Heart right ventricle (tissue), 16 donors: ENCODE results near the gene GPR15LG. TPM values are rescaled to one million over a fixed set of nuclear protein-coding genes. Genes with fewer than 3 reads are reported as not detected.

Experiments
- ATAC-seq, 8 donors: fragments of 200-7000 bp; cut with Tn5 transposase; one replicate each; pipeline ENCODE4 v1.9.1; 2020; ENCODE audit warnings: mild to moderate bottlenecking in 8 of 8, moderate library complexity in 8 of 8, moderate number of reproducible peaks in 1 of 8
- DNase-seq, 2 donors: peaks; one replicate each; pipeline ENCODE4 v3.0.0-alpha.2; 2020
- H3K27ac ChIP-seq, 10 donors: fragments of 200-600 bp; sonication (generic) in 2 of 10; one replicate each; pipeline versions ENCODE4 v1.5.0 to v1.8.0; 2020 to 2022; ENCODE audit warnings: mild to moderate bottlenecking in 3 of 10
- H3K27me3 ChIP-seq, 7 donors: fragments of 200-600 bp; one replicate each; pipeline ENCODE4 v1.8.0; 2021 to 2022; ENCODE audit warnings: mild to moderate bottlenecking in 2 of 7
- H3K36me3 ChIP-seq, 9 donors: fragments of 200-600 bp; sonication (generic) in 1 of 9; one replicate each; pipeline versions ENCODE4 v1.5.0 to v1.8.0; 2020 to 2022; ENCODE audit warnings: mild to moderate bottlenecking in 2 of 9
- H3K4me1 ChIP-seq, 9 donors: fragments of 200-600 bp; sonication (generic) in 1 of 9; one replicate each; pipeline versions ENCODE4 v1.5.0 to v1.8.0; 2020 to 2022; ENCODE audit warnings: mild to moderate bottlenecking in 4 of 9
- H3K4me3 ChIP-seq, 10 donors: fragments of 200-600 bp; sonication (generic) in 2 of 10; one replicate each; pipeline versions ENCODE4 v1.5.0 to v1.8.0; 2020 to 2022; ENCODE audit warnings: mild to moderate bottlenecking in 7 of 10, moderate library complexity in 2 of 10
- H3K9me3 ChIP-seq, 11 donors: fragments of 200-600 bp in 10 of 11; sonication (generic) in 2 of 11; one replicate each; pipeline versions ENCODE4 v1.5.0 to v1.8.0; 2013 to 2022; ENCODE audit warnings: mild to moderate bottlenecking in 2 of 11, control low read depth in 1 of 11, moderate library complexity in 1 of 11
- CTCF ChIP-seq, 9 donors: fragments of 200-600 bp; sonication (generic) in 2 of 9; IDR thresholded peaks; one replicate each; pipeline versions ENCODE4 v1.5.0 to v1.8.0; 2021 to 2022; ENCODE audit warnings: antibody characterized with exemption in 9 of 9, mild to moderate bottlenecking in 5 of 9, moderate library complexity in 1 of 9
- WGBS, 2 donors: extraction: QIAGEN DNeasy Blood & Tissue Kit; methylation state at CpG; one replicate each; pipeline ENCODE4 v1.1.7; 2013; ENCODE audit warnings: inconsistent platforms in 1 of 2; 5-methylcytosine and 5-hydroxymethylcytosine counted together
- intact Hi-C, 10 donors: fragments of 100-400 bp; cut with DNase I; formaldehyde crosslinking; loops; one replicate each; pipeline versions ENCODE4 v1.11.1 to v1.14.2; 2022
- polyA plus RNA-seq, 2 donors: library from polyadenylated mRNA; stranded (reverse); fragments of 200-250 nt; gene quantifications; one replicate each; pipeline ENCODE4 v1.2.3, GENCODE V29; 2013
- total RNA-seq, 10 donors: library from RNA; stranded (reverse); fragmentation: NEBNext Ultra II Directional in 3 of 10; extraction: Animal tissue kit (Norgen Biotek cat#: 25700) in 3 of 10; gene quantifications; one replicate each; pipeline versions ENCODE4 v1.2.1 to v1.2.4, GENCODE V29; 2021 to 2023
- donor health status: Arrhythmogenic right ventricular cardiomyopathy.
- donor health status: ischemic (EF 13 %, LVEDD 7.1; RV severe dilation, severe dysfunction).
- donor health status: healthy with polysubstance abuse.
- donor health status: DM: no; HTN: yes; CAD: no.
- donor health status: DM: no; HTN: no; CAD: no.
- donor health status: ischemic (EF 25% LVEDD 6.9; RV normal size, moderate dysfunction).
- donor health status: ischemic (EF 25% LVEDD 5.7; RV mildly dilated, moderate dysfunction).
- donor health status: healthy.
- donor health status: DM: yes; HTN: yes; CAD: no.
- donor health status: Ischemic cardiomyopathy.
- donor health status: ischemic (EF 35%, LVEDD 5.7; RV mildly dilated, moderate dysfunction).
- donor health status: nonischemic (EF 11% LVEDD 7.7; RV severe dilation, severe dysfunction).
- donor health status: DM: yes; HTN: yes; CAD: no.
- donor health status: PGD.
- donor health status: ischemic (EF 29% LVEDD 5.4; RV normal size, mild dysfunction).
- donor health status: nonischemic (EF 23%, LVEDD 6.1; RV moderate dilation, normal function).

Gene GPR15LG
- total and polyA plus RNA-seq, 12 donors: not detected

- H3K4me3 ChIP-seq: no peak overlapping the region
- peaks cover 0 to 11% (median 0%) of the 10 kb centered on the region in 9 donors for H3K4me1 ChIP-seq
- no peak overlapping the region for H3K27ac ChIP-seq
- intact Hi-C loops: loop anchor here in 3 of 10 donors (5.0 to 10.0 kb wide), 3 partner anchors 44 to 56 kb away; no protein-coding TSS in a partner anchor
- DNase-seq: no peak
- ATAC-seq: no peak
- H3K36me3 ChIP-seq: no peaks in the 10 kb centered on the region
- TF ChIP-seq CTCF (IDR thresholded peaks at IDR 0.05): no peak
- WGBS, 2 donors: 46 to 56% methylated on average over 6 of the region's 6 CpGs
- H3K27me3 ChIP-seq: peaks cover 0 to 13% (median 1%) of the 10 kb centered on the region in 7 donors
- no peaks in the 10 kb centered on the region for H3K9me3 ChIP-seq
Observed at GRCh38 chr10:84201244-84201606, 27.6 kb downstream of the GPR15LG start.

- intact Hi-C loops: loop anchor here in 3 of 10 donors (5.0 to 10.0 kb wide), 3 partner anchors 44 to 57 kb away; no protein-coding TSS in a partner anchor
- DNase-seq (no peak), ATAC-seq (no peak)
- TF ChIP-seq CTCF (IDR thresholded peaks at IDR 0.05): no peak
- WGBS, 2 donors: 90 to 93% methylated on average over 11 of the region's 11 CpGs
- no peaks in the 10 kb centered on the region for H3K36me3 ChIP-seq
- H3K27ac ChIP-seq: no peak overlapping the region
- H3K4me3 ChIP-seq: no peak overlapping the region
- H3K4me1 ChIP-seq: peaks cover 0 to 7% (median 0%) of the 10 kb centered on the region in 9 donors
- H3K9me3 ChIP-seq: no peaks in the 10 kb centered on the region
- peaks cover 0 to 14% (median under 1%) of the 10 kb centered on the region in 7 donors for H3K27me3 ChIP-seq
Observed at GRCh38 chr10:84201682-84202081, 28.1 kb downstream of the GPR15LG start.

GRCh38 chr10:84202349-84202748, 28.7 kb downstream of the GPR15LG start:
- Histone ChIP-seq H3K27ac (no peak overlapping the region), H3K27me3 (peaks cover 0 to 13% (median 0%) of the 10 kb centered on the region in 7 donors), H3K4me1 (peaks cover 0 to under 1% (median 0%) of the 10 kb centered on the region in 9 donors), H3K9me3 (no peaks in the 10 kb centered on the region), H3K4me3 (no peak overlapping the region), H3K36me3 (no peaks in the 10 kb centered on the region)
- DNase-seq (no peak), ATAC-seq (no peak)
- 88 to 90% methylated on average over 5 of the region's 5 CpGs for WGBS, 2 donors
- no peak for TF ChIP-seq CTCF (IDR thresholded peaks at IDR 0.05)
- intact Hi-C loops: loop anchor here in 3 of 10 donors (5.0 to 10.0 kb wide), 3 partner anchors 45 to 58 kb away; no protein-coding TSS in a partner anchor

GRCh38 chr10:84204122-84204521, 30.5 kb downstream of the GPR15LG start:
- H3K36me3 ChIP-seq: no peaks in the 10 kb centered on the region
- no peaks in the 10 kb centered on the region for H3K4me1 ChIP-seq
- WGBS, 2 donors: 81 to 86% methylated on average over 4 of the region's 4 CpGs
- TF ChIP-seq CTCF (IDR thresholded peaks at IDR 0.05): peak in 3 of 9 donors; percentile 6 to 31 (median 12)
- H3K27ac ChIP-seq: no peak overlapping the region
- no peak overlapping the region for H3K4me3 ChIP-seq
- peaks cover 0 to 13% (median 3%) of the 10 kb centered on the region in 7 donors for H3K27me3 ChIP-seq
- ATAC-seq (no peak), DNase-seq (no peak)
- no peaks in the 10 kb centered on the region for H3K9me3 ChIP-seq
- intact Hi-C loops: loop anchor here in 4 of 10 donors (2.0 to 10.0 kb wide), 4 partner anchors 47 to 59 kb away; no protein-coding TSS in a partner anchor
